Stomach smooth muscle (tissue), 2 donors: ENCODE data around the gene DPH2.
A peak's percentile ranks its signal among the peaks of the same experiment; 100 is the strongest.

Experiments
- H3K27ac ChIP-seq: one replicate; pipeline ENCODE4 v1.7.0; 2013; ENCODE audit warnings: mild to moderate bottlenecking, low read length, inconsistent platforms
- H3K27me3 ChIP-seq, 2 donors: one replicate each; pipeline ENCODE4 v1.7.0; 2013; ENCODE audit warnings: low read length in 2 of 2; ENCODE audit not compliant: insufficient read depth in 2 of 2, control insufficient read depth in 1 of 2
- H3K36me3 ChIP-seq, 2 donors: one replicate each; pipeline ENCODE4 v1.7.0; 2013; ENCODE audit warnings: low read length in 2 of 2; ENCODE audit not compliant: control insufficient read depth in 2 of 2, insufficient read depth in 2 of 2
- H3K4me1 ChIP-seq: one replicate; pipeline ENCODE4 v1.7.0; 2013; ENCODE audit warnings: low read length; ENCODE audit not compliant: control insufficient read depth, insufficient read depth
- H3K4me3 ChIP-seq, 2 donors: one replicate each; pipeline ENCODE4 v1.7.0; 2013; ENCODE audit warnings: low read length in 2 of 2
- H3K9ac ChIP-seq, 2 donors: one replicate each; pipeline ENCODE4 v1.7.0; 2013; ENCODE audit warnings: low read length in 2 of 2, mild to moderate bottlenecking in 1 of 2
- H3K9me3 ChIP-seq, 2 donors: one replicate each; pipeline ENCODE4 v1.7.0; 2013; ENCODE audit warnings: low read length in 2 of 2; ENCODE audit not compliant: control insufficient read depth in 2 of 2
- donor health status: healthy.
- donor health status: Pancreatic carcinoma.

DPH2 gene

GRCh38 chr1:43978551-43979260 is 8.9 kb downstream of the DPH2 start, which contains the start of gene B4GALT2:
Gene B4GALT2 (plus strand): TSS chr1:43979210. CDS start chr1:43981161, 1,951 bp downstream.
- Histone ChIP-seq H3K9me3 (no peaks in the 10 kb centered on the region), H3K4me3 (peak within 1 kb of the TSS; percentile 73 to 76), H3K27me3 (no peaks in the 10 kb centered on the region), H3K36me3 (peaks cover 18 to 24% of the 10 kb centered on the region in 2 donors), H3K27ac (no peak within 1 kb of the TSS), H3K9ac (peak within 1 kb of the TSS; percentile 58 to 63), H3K4me1 (peaks cover 51% of the 10 kb centered on the region)

GRCh38 chr1:43979261-43979527 is 9.4 kb downstream of the DPH2 start:
- Histone ChIP-seq H3K9ac (peak overlapping the region in 1 of 2 donors; percentile 63), H3K4me1 (peaks cover 47% of the 10 kb centered on the region), H3K4me3 (peak overlapping the region; percentile 72 to 73), H3K27me3 (no peaks in the 10 kb centered on the region), H3K9me3 (no peaks in the 10 kb centered on the region), H3K27ac (no peak overlapping the region), H3K36me3 (peaks cover 18 to 24% of the 10 kb centered on the region in 2 donors)

- peaks cover 42% of the 10 kb centered on the region for H3K4me1 ChIP-seq
- H3K9me3 ChIP-seq, result no peaks in the 10 kb centered on the region
- H3K27me3 ChIP-seq, result no peaks in the 10 kb centered on the region
- H3K36me3 ChIP-seq, result peaks cover 18 to 24% of the 10 kb centered on the region in 2 donors
- H3K27ac ChIP-seq, result no peak overlapping the region
- H3K4me3 ChIP-seq, result peak overlapping the region; percentile 72 to 73
- H3K9ac ChIP-seq, result peak overlapping the region; percentile 58 to 63
These were observed 9.9 kb downstream of the DPH2 start for GRCh38 chr1:43979528-43980254.

- Histone ChIP-seq H3K27ac (no peak overlapping the region), H3K4me1 (peaks cover 38% of the 10 kb centered on the region), H3K4me3 (peak overlapping the region; percentile 72 to 73), H3K9ac (peak overlapping the region; percentile 58 to 63), H3K36me3 (peaks cover 19 to 25% of the 10 kb centered on the region in 2 donors), H3K27me3 (no peaks in the 10 kb centered on the region), H3K9me3 (no peaks in the 10 kb centered on the region)
These were observed 10.7 kb downstream of the DPH2 start for GRCh38 chr1:43980255-43981134.

- Histone ChIP-seq H3K9me3 (no peaks in the 10 kb centered on the region), H3K36me3 (peaks cover 21 to 30% of the 10 kb centered on the region in 2 donors), H3K4me3 (no peak overlapping the region), H3K27ac (no peak overlapping the region), H3K9ac (no peak overlapping the region), H3K4me1 (peaks cover 32% of the 10 kb centered on the region), H3K27me3 (no peaks in the 10 kb centered on the region)
These were observed 11.3 kb downstream of the DPH2 start for GRCh38 chr1:43981135-43981491.

GRCh38 chr1:43981636-43982035 is 11.8 kb downstream of the DPH2 start:
- peaks cover 27% of the 10 kb centered on the region for H3K4me1 ChIP-seq
- H3K27ac ChIP-seq, result no peak overlapping the region
- no peaks in the 10 kb centered on the region for H3K27me3 ChIP-seq
- no peak overlapping the region for H3K9ac ChIP-seq
- H3K4me3 ChIP-seq, result no peak overlapping the region
- H3K36me3 ChIP-seq, result peaks cover 16 to 25% of the 10 kb centered on the region in 2 donors
- no peaks in the 10 kb centered on the region for H3K9me3 ChIP-seq

GRCh38 chr1:43982241-43982640 is 12.4 kb downstream of the DPH2 start:
- peaks cover 22% of the 10 kb centered on the region for H3K4me1 ChIP-seq
- H3K9ac ChIP-seq, result no peak overlapping the region
- no peaks in the 10 kb centered on the region for H3K27me3 ChIP-seq
- H3K27ac ChIP-seq, result no peak overlapping the region
- H3K36me3 ChIP-seq, result peaks cover 13 to 18% of the 10 kb centered on the region in 2 donors
- no peak overlapping the region for H3K4me3 ChIP-seq
- no peaks in the 10 kb centered on the region for H3K9me3 ChIP-seq

- H3K4me1 ChIP-seq, result peaks cover 22% of the 10 kb centered on the region
- no peaks in the 10 kb centered on the region for H3K9me3 ChIP-seq
- H3K27ac ChIP-seq, result no peak overlapping the region
- H3K36me3 ChIP-seq, result peaks cover 7 to 15% of the 10 kb centered on the region in 2 donors
- no peak overlapping the region for H3K9ac ChIP-seq
- no peaks in the 10 kb centered on the region for H3K27me3 ChIP-seq
- H3K4me3 ChIP-seq, result no peak overlapping the region
These were observed 13.0 kb downstream of the DPH2 start for GRCh38 chr1:43982808-43983207.

- H3K36me3 ChIP-seq, result peaks cover 4 to 11% of the 10 kb centered on the region in 2 donors
- no peak overlapping the region for H3K4me3 ChIP-seq
- H3K27ac ChIP-seq, result no peak overlapping the region
- H3K27me3 ChIP-seq, result no peaks in the 10 kb centered on the region
- peaks cover 18% of the 10 kb centered on the region for H3K4me1 ChIP-seq
- no peaks in the 10 kb centered on the region for H3K9me3 ChIP-seq
- H3K9ac ChIP-seq, result no peak overlapping the region
These were observed 13.6 kb downstream of the DPH2 start for GRCh38 chr1:43983253-43983899.

GRCh38 chr1:43984855-43985254 is 15.0 kb downstream of the DPH2 start:
- Histone ChIP-seq H3K9ac (no peak overlapping the region), H3K4me1 (peaks cover 10% of the 10 kb centered on the region), H3K36me3 (peaks cover 4 to 11% of the 10 kb centered on the region in 2 donors)

More at GRCh38 chr1:43984855-43985254, 15.0 kb downstream of the DPH2 start:
- Histone ChIP-seq H3K4me3 (no peak overlapping the region), H3K27me3 (no peaks in the 10 kb centered on the region), H3K27ac (no peak overlapping the region), H3K9me3 (no peaks in the 10 kb centered on the region)
